Ascending aorta (tissue), 2 donors: ENCODE data around the gene APOOL. TPM values are rescaled to one million over a fixed set of nuclear protein-coding genes. Genes with fewer than 3 reads are reported as not detected.

Experiments used
- DNase-seq, 2 donors: peaks; one replicate each; pipeline ENCODE4 v3.0.0-alpha.2; 2019; ENCODE audit warnings: low spot score in 2 of 2
- H3K27ac ChIP-seq, 2 donors: fragments of 200-600 bp; sonication (generic); one replicate each; pipeline ENCODE4 v1.5.1; 2016 to 2017; ENCODE audit warnings: mild to moderate bottlenecking in 1 of 2
- H3K27me3 ChIP-seq: fragments of 200-600 bp; sonication (generic); one replicate; pipeline ENCODE4 v1.5.1; 2017
- H3K36me3 ChIP-seq, 2 donors: fragments of 200-600 bp; sonication (generic); one replicate each; pipeline ENCODE4 v1.5.1; 2016
- H3K4me1 ChIP-seq, 2 donors: fragments of 200-600 bp; sonication (generic); one replicate each; pipeline ENCODE4 v1.5.1; 2016 to 2017; ENCODE audit warnings: mild to moderate bottlenecking in 1 of 2
- H3K4me3 ChIP-seq, 2 donors: fragments of 200-600 bp; sonication (generic); one replicate each; pipeline ENCODE4 v1.5.1; 2016 to 2017; ENCODE audit warnings: mild to moderate bottlenecking in 1 of 2
- H3K9me3 ChIP-seq, 2 donors: fragments of 200-600 bp; sonication (generic); one replicate each; pipeline ENCODE4 v1.5.1; 2016
- intact Hi-C: fragments of 100-400 bp; cut with DNase I; formaldehyde crosslinking; loops from one replicate; pipeline ENCODE4 v1.15.1; 2023
- total RNA-seq: library from RNA; depleted of rRNA; stranded (reverse); fragments of >200 nt; gene quantifications from one replicate; pipeline ENCODE4 v1.1.0, GENCODE V29; 2016
- TF ChIP-seq, protein P1 (sequence below), 3 experiments: fragments of 200-600 bp in 2 of 3; fragments of 450-650 bp in 1 of 3; sonication (generic) in 2 of 3; IDR thresholded peaks; one replicate each; pipeline ENCODE4 v1.5.1; 2016 to 2019; ENCODE audit warnings: antibody characterized with exemption in 3 of 3, mild to moderate bottlenecking in 1 of 3, moderate library complexity in 1 of 3

APOOL gene
- total RNA-seq, 1 donor from 2014 or later: 11.5 TPM

DNA sequence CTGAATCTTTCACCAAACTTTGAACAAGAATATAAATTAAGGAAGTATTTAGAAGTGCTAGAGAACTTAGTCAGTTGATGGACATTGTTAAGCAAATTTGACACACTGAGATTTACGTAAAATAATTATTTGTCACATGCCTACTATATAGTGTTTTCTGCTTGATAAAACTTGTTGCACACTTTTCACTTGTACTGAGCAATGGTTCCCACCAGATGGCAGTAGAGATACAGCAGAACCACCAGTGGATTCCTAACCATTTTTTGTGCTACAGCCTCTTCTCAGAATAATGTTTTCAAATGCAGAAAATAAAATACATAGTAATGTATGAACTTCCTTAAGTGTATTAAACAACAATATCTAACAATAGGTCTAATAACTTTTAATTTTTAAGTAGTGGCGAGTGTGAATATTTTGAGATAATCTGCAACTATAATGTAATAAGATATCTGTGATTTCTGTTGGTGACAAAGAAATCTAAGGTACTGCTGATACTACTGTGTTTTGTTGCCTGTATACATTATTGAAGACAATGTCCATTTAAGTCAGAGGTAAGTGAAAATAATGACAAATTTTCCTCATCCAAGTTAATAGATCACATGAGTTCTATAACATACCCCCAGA, 81.2 kb downstream of the APOOL start:
- H3K27me3 ChIP-seq: no peaks in the 10 kb centered on the region
- no peak overlapping the region for H3K27ac ChIP-seq
- H3K9me3 ChIP-seq: no peaks in the 10 kb centered on the region
- no peaks in the 10 kb centered on the region for H3K4me1 ChIP-seq
- TF ChIP-seq, protein P1, sequence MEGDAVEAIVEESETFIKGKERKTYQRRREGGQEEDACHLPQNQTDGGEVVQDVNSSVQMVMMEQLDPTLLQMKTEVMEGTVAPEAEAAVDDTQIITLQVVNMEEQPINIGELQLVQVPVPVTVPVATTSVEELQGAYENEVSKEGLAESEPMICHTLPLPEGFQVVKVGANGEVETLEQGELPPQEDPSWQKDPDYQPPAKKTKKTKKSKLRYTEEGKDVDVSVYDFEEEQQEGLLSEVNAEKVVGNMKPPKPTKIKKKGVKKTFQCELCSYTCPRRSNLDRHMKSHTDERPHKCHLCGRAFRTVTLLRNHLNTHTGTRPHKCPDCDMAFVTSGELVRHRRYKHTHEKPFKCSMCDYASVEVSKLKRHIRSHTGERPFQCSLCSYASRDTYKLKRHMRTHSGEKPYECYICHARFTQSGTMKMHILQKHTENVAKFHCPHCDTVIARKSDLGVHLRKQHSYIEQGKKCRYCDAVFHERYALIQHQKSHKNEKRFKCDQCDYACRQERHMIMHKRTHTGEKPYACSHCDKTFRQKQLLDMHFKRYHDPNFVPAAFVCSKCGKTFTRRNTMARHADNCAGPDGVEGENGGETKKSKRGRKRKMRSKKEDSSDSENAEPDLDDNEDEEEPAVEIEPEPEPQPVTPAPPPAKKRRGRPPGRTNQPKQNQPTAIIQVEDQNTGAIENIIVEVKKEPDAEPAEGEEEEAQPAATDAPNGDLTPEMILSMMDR (IDR thresholded peaks at IDR 0.05): peak; percentile 34 to 77 (median 72)
- no peak overlapping the region for H3K4me3 ChIP-seq
- H3K36me3 ChIP-seq: peaks cover 2 to 3% of the 10 kb centered on the region in 2 donors
- intact Hi-C loops: loop anchor here (10.0 kb wide), 1 partner anchor 460 kb away; no protein-coding TSS in a partner anchor
- DNase-seq: no peak

DNA sequence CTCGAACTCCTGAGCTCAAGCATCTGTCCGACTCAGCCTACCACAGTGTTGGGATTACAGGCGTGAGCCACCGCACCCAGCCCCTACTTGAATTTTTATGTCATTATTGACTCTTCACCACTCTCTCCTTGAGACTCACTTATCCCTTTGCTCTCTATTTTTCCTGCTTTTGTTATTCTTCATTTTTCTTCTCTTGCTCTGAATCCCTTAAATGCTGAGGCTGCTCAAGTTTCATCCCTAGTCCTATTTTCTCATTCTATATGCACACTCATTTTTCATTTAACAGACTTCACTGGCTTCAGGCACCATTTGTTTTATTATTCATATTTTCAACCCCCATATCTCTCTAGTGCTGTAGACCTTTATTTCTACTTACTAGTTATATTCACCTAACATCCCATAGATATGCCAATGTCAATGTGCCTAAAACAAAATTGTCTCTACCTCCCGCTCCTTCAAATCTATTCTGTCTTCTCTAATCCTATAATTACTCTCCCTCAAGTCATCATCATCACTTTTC, 85.7 kb downstream of the APOOL start:
- TF ChIP-seq, protein P1 (IDR thresholded peaks at IDR 0.05): no peak
- no peaks in the 10 kb centered on the region for H3K4me1 ChIP-seq
- no peak overlapping the region for H3K4me3 ChIP-seq
- no peaks in the 10 kb centered on the region for H3K27me3 ChIP-seq
- peaks cover 5 to 10% of the 10 kb centered on the region in 2 donors for H3K36me3 ChIP-seq
- intact Hi-C loops: loop anchor here (10.0 kb wide), 1 partner anchor 455 kb away; no protein-coding TSS in a partner anchor
- no peak for DNase-seq
- H3K9me3 ChIP-seq: no peaks in the 10 kb centered on the region
- no peak overlapping the region for H3K27ac ChIP-seq

DNA sequence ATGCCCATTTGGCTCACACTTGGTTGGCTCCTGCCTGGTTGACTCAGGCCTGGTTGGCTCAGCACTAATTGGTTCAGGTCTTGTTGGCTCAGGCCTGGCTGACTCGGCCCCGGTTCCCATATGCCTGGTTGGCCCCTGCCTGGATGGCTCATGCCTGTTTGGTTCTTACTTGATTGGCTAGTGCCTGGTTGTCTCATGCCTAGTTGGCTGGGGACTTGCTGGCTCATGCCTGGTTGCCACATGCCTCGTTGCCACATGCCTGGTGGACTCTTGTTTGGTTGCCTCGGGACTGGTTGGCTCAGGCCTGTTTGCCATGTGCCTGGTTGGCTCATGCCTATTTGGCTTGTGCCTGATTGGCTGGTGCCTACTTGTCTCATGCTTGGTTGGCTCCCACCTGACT, 103.7 kb downstream of the APOOL start:
- intact Hi-C loops: no loop called here
- Histone ChIP-seq H3K27ac (no peak overlapping the region), H3K4me1 (no peaks in the 10 kb centered on the region), H3K36me3 (no peaks in the 10 kb centered on the region), H3K4me3 (no peak overlapping the region), H3K9me3 (no peaks in the 10 kb centered on the region), H3K27me3 (no peaks in the 10 kb centered on the region)
- TF ChIP-seq, protein P1 (IDR thresholded peaks at IDR 0.05): no peak
- DNase-seq: no peak

DNA sequence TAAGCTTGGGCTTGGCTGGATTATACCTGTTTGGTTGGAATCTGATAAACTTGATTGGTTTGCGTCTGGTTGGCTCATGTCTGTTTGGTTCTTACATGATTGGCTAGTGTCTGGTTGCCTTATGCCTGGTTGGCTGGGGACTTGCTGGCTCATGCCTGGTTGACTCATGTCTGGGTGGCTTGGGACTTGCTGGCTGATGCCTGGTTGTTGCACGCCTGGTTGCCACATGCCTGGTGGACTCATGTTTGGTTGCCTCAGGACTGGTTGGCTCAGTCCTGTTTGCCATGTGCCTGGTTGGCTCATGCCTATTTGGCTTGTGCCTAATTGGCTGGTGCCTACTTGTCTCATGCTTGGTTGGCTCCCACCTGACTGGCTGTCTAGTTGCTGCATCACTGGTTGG, 104.5 kb downstream of the APOOL start:
- Histone ChIP-seq H3K4me1 (no peaks in the 10 kb centered on the region), H3K27ac (no peak overlapping the region), H3K36me3 (no peaks in the 10 kb centered on the region), H3K4me3 (no peak overlapping the region), H3K9me3 (no peaks in the 10 kb centered on the region), H3K27me3 (no peaks in the 10 kb centered on the region)
- TF ChIP-seq, protein P1 (IDR thresholded peaks at IDR 0.05): no peak
- DNase-seq: no peak
- intact Hi-C loops: no loop called here

DNA sequence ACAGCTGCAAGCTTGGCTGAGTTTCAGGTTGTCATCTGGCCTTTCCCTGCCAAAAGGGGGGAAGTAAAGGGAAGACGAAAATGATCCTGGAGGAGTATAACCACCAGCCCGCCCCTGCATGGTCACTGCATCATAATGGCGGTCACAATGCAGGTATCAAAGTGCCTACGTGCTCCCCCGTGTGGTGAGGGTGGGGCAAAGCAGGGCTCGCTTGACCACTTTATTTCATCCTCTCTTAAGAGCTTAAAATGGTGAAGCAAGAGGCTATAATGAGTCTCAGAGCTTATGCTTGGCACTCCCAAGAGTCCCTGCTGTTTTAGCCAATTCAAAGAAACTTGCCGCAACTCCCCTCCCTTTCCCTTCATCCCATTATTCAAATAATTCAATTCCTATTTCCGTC, 105.6 kb downstream of the APOOL start:
- H3K4me1 ChIP-seq: no peaks in the 10 kb centered on the region
- no peak for DNase-seq

More for the DNA sequence above, 105.6 kb downstream of the APOOL start:
- no peak overlapping the region for H3K27ac ChIP-seq
- intact Hi-C loops: no loop called here
- TF ChIP-seq, protein P1 (IDR thresholded peaks at IDR 0.05): peak in 1 of 3 experiments; percentile 12
- no peaks in the 10 kb centered on the region for H3K9me3 ChIP-seq
- H3K27me3 ChIP-seq: no peaks in the 10 kb centered on the region
- H3K4me3 ChIP-seq: no peak overlapping the region
- H3K36me3 ChIP-seq: no peaks in the 10 kb centered on the region
